Measurements from ENCODE around the gene FOXK1.
A peak's percentile ranks its signal among the peaks of the same experiment; 100 is the strongest.
"Not testable (repeated sequence)": the region's sequence is repeated elsewhere in the genome, so short reads cannot be mapped to it uniquely, and the experiment has no call there.

The FOXK1 gene

DNA sequence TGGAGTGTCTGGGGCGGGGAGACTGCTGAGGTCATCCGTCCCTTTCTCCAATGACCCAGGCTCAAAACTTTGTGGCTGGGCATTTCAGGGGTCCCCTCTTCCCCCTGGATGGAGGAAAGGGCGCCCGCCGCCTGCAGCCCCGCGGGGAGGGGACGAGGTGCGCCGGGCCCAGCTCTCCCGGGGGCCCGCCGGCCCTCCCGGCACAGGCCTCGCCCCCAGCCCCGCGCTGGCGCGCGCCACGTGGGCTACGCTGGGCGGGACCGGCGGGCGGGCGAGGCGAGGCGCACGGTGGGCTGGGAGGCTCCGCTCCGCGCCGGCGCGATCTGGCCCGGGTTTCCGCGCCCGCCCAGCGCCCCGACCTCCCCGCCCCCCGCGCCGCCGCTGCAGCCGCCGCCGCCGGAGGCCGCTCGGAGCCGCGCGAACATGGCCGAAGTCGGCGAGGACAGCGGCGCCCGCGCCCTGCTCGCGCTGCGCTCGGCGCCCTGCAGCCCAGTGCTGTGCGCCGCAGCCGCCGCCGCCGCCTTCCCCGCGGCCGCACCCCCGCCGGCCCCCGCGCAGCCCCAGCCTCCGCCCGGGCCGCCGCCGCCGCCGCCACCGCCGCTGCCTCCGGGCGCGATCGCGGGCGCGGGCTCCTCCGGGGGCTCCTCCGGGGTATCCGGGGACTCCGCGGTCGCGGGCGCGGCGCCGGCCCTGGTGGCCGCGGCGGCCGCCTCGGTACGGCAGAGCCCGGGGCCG is at the start of gene FOXK1:
Gene FOXK1, plus strand, starts transcription at position 410 of the 735 bp plus-strand sequence. Its CDS starts 14 bp downstream, at position 424.
- DNase-seq: peak; percentile 68

GRCh38 chr7:4633012-4633411 is 49.1 kb upstream of the FOXK1 start:
- no peak for DNase-seq

- no peak for DNase-seq
Measured at GRCh38 chr7:4634166-4634565, 47.9 kb upstream of the FOXK1 start.

DNA sequence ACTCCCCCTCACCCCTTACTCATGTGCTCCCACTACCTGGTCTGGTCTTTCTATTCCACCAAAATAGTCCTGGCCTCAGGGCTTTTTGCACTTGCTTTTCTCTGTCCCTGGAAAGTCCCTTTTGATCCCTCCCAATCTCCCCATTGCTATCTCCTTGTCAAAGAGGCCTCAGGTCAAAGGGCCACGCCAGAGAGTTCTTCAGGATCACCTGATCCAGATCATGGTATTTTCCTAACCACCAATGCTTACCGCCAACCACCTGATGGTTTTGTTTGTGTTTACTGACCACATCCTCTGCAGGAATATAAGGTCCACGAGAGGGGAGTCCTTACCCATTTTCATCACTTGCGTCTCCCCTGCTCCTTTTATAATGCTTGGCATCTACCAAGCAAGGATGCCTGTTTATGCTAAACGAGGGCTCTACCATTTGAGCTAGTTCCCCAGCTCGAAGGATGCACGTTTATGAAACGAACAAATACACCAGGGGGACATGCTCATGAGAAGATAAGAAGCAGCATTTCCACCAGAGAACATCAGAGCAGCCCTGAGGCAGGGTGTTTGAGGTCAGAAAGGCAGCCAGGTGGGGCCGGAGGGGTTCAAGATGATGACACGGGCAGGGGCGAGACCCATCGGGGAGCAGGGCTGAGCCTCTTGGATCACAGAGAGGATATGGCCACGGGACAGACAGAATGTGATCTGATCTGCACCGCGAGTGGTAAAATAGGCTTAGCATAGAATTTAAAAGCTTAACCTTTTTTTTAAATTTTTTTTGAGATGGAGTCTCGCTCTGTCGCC is 43.1 kb upstream of the FOXK1 start:
- no peak for DNase-seq

GRCh38 chr7:4641091-4641666 is 40.9 kb upstream of the FOXK1 start:
- DNase-seq: no peak

GRCh38 chr7:4641667-4642467 is 40.2 kb upstream of the FOXK1 start:
- peak; percentile 95 for DNase-seq

- no peak for DNase-seq
Measured at GRCh38 chr7:4642468-4643203, 39.5 kb upstream of the FOXK1 start.

DNA sequence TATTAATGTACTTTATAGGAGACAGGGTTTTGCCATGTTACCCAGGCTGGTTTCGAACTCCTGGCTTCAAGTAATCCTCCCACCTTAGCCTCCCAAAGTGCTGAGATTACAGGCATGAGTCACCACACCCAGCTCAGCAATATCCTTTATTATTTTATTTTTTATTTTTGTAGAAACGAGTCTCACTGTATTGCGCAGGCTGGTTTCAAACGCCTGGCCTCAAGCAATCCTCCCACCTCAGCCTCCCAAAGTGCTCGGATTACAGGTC is 39.0 kb upstream of the FOXK1 start:
- not testable (repeated sequence) for DNase-seq

DNA sequence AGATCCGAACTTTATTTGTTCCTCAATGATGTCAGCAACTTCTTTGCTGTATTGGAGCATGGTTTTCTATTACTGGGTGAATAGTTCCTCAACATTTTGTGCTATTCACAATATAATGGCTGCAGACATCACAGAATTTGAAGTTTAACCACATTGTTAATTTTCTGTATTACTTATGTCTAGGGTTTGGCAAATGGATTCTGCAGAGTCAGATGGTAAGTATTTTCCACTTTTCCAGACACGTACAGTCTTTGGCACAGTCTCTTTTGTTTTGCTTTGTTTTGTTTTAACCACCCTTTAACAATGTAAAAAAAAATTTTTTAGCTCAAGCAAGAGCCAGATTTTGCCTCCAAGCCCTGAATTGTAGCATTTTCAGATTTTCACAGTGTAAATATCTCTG is 36.8 kb upstream of the FOXK1 start:
- no peak for DNase-seq

- DNase-seq: no peak
Measured at GRCh38 chr7:4648111-4648510, 34.0 kb upstream of the FOXK1 start.

GRCh38 chr7:4650433-4651047 is 31.6 kb upstream of the FOXK1 start:
- no peak for DNase-seq

DNA sequence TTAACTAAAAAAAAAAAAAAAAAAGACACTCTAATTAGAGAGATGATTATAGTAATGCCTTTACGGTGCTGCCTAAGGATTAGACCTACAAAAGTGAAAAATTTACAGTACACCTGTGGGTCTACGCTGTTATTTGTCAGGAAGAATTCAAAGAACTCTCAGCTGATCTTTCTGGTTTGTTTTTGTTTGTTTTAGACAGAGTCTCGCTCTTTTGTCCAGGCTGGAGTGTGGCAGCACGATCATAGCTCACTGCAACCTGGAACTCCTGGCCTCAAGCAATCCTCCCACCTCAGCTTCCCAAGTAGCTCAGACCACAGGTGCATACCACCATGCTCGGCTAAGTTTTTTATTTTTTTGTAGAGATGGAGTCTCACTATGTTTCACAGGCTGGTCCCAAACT is 28.3 kb upstream of the FOXK1 start:
- DNase-seq: no peak

GRCh38 chr7:4655311-4655710 is 26.8 kb upstream of the FOXK1 start:
- DNase-seq: no peak

- DNase-seq: no peak
Measured at GRCh38 chr7:4655896-4656295, 26.2 kb upstream of the FOXK1 start.

DNA sequence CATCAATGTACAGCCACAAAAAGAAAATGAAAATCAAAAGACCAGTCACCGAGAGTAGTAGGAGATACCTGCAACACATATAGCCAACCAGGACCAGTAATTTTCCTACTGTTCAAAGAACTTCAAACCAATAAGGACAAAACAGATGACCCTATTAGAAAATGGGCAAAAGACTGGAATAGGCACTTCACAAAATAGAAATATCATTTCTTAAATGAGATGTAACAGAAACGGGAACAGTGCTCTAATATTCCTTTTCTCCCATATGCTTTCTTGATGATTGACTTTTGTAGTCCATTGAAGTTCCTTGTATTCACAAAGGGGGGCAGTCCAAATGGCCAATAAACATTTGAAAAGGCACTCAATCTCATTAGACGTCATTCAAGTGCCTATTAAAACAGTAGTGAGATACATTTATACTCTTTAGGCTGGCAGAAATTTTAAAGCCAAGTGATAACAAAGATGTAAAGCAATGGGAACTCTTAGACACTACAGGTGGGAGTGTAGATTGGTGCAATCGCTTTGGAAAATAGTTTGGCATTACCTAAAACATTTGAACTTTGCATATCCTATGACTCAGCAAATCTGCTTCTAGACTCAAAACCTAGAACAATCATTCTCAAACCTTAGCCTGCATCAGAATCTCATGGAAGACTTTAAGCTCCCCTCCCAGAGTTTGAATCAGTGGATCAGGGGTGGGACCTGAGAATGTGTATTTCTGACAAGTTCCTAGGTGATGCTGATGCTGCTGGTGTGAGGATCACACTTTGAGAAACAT is 24.3 kb upstream of the FOXK1 start:
- DNase-seq: no peak

- no peak for DNase-seq
Measured at GRCh38 chr7:4659551-4660286, 22.4 kb upstream of the FOXK1 start.

- DNase-seq: no peak
Measured at GRCh38 chr7:4661871-4662270, 20.2 kb upstream of the FOXK1 start.

GRCh38 chr7:4663239-4664018 is 18.7 kb upstream of the FOXK1 start:
- DNase-seq: no peak

DNA sequence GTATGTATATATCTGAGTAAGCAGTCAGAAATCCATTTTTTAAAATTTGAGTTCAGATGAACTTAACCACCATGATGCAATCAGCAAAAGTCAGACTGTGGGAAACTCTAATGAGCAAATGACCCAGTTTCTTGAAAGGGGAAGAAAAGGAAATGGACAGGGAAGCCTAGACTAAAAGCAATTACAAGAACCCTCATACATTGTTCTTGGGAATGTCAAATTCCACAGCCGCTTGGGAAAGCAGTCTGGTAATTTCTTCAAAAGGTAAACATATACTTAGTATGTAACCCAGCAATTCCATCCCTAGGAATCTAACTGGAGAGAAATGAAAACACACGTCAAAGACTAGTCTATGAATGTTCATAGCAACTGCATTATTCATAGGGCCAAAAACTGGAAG is 16.4 kb upstream of the FOXK1 start:
- DNase-seq: no peak

Measured in activated CD4-positive, alpha-beta T cell treated with anti-CD3 and anti-CD28 coated beads for 1 hour (primary cell).